Activated gamma-delta T cell treated with anti-CD3 and anti-CD28 coated beads, Interleukin-2, amount 50 U/mL, for 16 hours (primary cell): ENCODE measurements around the gene NEUROD2.

Source experiments
- DNase-seq: peaks from one replicate; pipeline ENCODE4 v3.0.0-alpha.2; 2020; ENCODE audit warnings: low read depth

The NEUROD2 gene

DNA sequence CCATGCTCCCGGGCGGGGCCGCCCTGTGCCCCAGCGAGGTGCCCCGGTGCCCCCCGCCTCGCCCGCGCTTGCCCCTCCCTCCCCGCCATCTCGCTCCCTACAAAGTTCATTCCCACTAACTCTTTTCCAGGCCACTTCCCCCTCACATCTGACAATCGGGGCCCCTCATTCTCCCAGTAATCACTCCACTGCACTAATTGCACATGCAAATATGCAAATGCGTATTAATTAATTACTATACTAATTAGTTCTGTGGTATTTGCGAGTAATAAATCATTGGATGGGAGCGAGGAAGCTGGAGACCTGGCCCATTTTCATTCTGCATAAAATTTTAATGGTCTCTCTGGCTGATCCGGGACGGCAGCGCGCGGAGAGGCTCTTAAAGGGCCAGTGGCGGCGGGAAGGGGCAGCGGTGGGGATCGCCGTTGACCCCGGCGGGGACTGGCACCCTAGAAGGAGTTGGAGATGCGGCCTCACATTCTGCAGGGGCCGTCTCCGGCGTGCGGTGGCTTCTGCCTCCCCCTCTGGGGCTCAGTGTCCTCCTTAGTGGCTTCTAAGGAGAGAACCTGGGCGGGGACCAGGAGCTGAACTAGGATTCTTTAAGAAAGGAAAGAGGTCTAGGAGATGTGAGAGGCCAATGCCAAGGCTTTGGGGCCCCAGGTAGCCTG lies 10.7 kb upstream of the NEUROD2 start:
- no peak for DNase-seq

DNA sequence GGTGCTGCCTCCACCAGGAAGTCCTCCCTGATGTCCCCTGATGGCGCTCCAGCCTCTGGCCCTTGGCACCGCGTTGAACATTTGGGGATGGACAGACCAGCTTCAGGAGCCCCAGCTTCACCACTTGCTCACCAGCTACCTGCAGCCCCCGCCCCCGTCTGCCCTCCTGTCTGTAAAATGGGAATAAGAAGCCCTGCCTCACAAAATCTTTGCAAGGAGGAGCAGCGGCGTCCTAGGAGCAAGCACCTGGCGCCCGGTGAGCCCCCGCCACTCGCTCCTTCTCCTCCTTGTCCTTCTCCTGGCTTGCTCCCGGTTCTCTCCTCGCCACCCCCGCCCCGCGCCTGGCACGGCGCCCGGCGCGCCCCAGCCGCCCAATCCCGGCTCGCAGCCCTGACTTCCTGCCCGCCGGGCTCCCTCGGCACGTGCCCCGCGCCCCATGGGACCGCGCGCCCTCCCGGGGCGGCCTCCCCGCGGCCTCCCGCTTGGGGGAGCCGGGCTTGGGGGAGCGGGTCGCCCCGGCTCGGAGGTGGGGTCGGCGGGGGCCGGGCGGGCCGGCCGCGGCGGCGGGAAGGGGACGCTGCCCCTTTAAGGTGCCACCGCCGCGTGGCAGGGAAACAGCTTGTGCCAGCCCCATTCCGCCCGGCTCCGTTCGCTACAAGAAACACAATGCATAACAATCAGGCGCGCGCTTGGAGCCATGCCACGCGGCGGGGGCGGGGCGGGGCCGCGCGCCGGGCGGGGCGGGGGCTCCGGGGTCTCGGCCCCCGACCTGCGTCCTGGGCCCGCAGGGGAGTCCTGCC lies 9.9 kb upstream of the NEUROD2 start:
- DNase-seq, result no peak

DNA sequence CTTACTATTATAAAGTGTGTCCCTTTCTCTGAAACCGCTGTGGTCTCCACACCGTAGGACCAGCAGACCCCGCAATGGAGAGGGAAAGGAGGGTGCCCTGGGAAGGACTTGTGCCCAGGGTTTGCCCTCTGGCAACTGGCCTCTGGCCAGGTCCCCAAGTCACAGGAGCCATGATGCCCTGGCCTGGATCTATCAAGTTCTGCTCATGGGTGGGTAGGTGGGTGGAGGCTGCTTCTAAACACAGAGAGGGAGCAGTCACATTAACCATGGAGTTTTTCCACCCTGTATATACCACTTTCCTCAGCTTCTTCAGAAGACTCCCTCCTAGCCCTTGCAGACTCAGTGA lies 9.4 kb upstream of the NEUROD2 start:
- no peak for DNase-seq

DNA sequence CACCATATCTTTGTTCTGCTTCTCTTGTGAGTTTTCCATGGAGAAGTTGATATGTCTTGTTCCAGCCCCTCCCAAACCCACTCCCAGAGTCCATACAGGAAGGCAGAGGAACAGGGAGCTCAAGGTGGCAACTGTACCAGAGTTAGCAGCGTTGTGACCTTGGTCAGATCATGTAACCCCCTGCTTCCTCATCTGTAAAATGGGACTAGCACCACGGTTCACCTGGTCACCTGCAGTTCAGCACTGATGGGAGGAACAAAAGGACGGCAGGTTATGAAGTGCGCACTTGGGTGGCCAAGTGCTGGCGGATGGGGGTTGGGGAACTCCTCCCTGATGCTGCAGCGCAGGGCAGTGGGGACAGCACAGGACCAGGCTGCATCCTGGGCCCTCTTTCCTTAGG lies 7.7 kb upstream of the NEUROD2 start:
- DNase-seq, result no peak

DNA sequence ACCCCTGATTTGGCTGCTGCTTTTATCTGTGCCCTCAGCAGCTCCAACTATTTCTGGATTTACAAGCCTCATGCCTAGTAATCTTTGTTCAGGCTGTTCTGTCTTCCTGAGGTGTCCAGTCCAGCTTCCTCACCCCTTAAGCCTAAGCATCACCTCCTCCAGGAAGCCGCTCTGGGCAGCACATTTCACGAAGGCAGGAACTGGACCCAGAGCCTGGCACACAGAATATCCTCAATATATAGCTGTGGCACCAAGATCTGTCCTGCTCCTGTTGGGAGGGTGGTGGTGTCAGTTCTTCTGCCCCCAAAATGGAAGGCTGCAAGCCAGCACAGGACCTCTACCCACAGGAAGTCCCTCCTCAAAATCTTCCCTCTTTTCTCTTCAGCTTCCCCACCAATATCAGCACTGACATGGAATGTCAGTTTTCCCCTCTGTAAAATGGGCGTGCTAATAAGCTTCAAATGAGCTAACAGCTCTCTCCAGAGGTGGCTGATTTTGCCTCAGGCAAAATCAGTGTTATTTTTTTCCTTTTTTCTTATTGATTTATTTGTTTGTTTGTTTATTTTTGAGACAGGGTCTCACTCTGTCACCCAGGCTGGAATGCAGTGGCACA lies 6.9 kb upstream of the NEUROD2 start:
- no peak for DNase-seq

DNA sequence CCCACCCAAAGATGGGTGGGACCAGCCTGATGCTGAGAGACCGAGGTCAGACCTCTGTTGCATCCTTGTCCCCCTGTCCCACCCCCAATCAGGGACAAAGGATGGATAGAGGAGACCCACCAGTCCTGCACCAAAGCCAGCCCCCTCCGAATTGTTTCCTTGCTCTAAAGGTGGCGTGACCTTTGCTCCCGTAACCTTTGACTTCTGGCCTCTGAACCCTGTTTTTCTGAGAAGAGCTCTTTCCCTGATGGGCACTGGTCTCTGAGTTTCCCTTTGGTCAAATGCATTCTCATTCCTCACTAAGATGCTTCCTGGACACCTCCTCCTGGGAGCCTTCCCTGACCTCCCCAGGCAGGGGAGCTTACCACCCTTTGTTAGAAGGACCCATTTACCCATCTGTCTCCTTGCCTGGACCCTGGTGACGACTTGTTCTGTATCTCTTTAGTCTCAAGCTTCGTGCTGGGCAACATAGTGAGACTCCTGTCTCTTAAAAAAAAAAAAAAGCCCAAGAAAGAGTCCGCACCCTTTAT lies 5.3 kb upstream of the NEUROD2 start:
- no peak for DNase-seq

DNA sequence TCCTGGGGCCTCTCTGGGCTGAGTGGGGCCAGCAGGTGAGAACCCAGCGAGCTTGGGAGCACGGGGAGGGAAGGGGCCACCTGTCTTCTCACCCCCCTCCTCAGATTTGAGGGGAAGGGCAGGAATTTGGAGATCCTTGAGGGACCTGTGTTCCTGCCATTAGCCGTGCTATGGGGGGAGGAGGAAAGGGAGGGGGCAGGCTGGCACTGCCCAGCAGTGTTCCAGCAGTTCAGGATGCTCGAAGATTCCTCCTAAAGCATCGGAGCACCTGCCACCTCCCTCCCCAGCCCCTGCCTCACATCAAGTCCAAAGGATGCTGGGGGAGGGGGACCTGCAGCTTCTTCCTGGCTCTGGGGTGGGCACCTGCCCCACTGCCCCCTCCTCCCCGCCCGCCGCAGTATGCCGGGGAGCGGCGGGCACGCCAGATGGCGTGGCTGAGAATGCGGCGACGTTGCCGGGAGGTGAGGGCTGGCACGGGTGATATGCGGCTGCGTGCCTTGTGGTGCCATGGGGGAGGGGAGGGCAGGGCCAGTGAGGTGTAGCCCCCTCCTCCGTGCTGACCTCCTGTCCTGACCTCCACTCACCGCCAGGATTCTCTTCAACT lies 4.7 kb upstream of the NEUROD2 start:
- no peak for DNase-seq

DNA sequence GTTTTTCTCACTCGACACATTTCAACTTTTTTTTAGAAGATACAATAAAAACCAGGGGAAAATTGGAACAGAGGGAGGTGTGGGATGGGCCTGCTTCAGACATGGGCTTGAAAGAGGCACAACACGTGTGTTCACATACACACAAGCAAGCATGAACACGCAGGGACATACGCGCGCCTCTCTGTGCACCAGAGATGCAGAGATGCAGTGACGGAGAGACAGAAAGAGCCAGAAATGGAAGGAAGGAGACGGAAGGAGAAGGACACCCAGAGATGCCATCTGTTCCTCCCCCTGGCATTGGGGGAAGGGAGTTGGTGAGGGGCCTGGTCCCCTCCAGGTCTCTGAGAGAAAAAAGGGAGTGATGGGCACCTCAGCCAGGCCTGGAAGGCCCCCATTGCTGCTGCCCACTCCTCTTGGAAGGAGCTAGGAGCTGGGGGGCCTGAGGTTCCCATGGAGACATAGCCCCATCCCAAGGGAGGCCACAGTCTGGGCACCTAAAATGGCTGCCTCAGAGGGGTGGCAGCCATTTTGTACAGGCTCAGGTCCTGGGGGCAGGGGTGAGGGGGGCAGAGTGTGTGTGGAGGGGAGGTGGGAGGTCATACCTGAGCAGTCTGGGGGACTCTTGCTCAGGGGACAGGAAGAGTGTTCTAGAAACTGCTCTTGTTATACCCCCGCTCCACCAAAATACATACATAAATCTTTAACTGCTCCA lies 3.8 kb upstream of the NEUROD2 start:
- no peak for DNase-seq

DNA sequence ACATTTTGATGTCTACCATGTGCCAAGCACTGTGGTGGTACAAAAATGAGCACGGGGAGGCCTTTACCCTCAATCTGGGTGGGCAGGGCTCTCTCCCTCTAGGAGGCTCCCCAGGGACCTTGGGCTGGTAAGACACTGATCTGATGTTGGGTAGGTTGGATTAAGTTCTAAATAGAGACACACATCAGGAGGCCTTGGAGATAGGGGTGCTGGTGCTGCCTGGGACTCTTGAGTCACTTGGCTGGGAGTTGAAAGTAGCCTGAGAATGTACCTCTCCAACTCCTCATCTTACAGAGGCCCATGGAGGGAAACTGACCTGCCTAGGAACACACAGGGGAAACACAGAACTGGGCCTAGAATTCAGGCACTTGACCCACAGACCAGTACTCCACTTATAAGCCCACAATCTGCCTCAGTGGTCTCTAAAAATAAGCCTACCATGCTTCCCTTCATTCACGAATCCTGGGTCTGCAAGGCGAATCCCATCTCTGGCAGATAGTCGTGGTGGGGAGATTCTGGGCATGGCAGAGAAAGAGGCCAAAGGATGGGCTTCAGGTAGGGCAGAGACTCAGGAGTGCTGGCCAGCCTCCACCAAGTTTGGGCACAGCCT lies 1.8 kb upstream of the NEUROD2 start:
- DNase-seq, result no peak

DNA sequence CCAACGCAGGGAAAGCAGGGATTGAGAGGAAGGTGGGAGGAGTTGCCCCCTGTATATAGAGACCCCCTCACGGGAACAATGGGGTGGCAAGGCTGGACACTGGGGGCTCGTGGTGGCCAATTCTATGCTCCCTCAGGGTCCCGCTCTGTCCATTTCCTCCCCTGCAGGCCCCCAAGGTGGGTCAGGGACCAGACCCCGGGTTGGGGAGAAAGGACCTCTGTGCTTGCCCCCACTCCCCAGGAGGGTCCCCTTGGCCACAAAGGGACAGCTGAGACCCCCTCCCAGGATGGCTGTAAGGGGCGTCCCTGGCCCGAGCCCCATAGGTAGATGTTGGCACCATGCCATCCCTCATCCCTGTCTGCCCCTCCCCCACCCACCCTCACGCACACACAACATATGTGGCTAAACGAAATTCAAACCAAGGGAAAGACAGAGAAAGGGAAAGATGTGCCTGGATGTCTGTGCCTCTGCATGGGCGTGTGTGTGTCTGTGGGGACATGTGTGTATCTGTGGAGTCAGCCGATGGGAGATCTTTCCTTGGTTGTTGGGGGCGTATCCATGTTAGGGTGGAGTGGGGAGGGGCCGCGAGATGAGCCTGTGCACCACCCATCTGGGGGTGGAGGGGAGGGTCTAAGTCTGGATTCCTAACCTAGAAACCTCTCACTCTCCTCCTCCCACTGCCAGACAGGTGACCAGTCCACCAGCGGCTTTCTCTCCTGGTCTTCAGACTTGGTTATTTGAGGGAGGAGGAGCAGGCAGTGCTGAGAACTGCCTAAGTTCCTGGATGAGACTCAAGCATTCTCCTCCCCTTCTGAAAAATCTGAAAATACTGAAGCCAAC lies 642 bp upstream of the NEUROD2 start:
- no peak for DNase-seq

DNA sequence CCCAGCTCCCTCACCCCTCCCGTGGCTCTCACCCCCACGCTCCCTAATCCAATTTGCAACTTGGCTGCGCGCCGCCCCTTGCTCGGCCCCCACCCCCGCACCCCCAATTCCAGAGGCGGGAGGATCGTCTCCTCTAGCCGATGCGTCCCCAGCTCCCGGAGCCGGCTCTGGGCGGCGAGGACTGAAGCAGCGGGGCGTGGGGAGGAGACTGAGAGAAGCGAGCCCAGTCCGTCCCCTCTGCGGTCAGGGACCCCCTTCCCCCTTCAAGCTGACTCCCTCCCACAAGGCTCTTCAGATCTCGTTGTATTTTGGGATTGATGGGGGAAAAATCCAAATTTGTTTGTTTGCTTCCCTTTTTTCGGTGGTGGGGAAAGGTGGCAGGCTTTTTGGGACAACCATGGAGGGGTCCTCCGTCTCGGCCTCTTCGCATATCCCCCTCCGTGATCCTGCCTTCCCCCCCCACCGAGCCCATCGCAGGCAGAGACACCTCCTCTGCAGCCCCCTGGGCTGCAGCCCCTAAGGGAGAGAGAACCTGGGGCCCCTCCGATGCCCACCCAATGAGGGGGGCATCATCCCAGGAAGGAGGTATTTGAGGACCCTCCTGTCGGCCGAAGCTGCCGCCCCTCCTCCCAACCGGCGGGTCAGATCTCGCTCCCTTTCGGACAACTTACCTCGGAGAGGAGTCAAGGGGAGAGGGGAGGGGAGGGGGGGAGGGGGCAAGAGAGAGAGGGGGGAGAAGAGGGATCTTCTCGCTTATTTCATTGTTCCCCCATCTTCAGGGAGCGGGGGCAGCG lies 466 bp downstream of the NEUROD2 start:
- DNase-seq, result no peak

DNA sequence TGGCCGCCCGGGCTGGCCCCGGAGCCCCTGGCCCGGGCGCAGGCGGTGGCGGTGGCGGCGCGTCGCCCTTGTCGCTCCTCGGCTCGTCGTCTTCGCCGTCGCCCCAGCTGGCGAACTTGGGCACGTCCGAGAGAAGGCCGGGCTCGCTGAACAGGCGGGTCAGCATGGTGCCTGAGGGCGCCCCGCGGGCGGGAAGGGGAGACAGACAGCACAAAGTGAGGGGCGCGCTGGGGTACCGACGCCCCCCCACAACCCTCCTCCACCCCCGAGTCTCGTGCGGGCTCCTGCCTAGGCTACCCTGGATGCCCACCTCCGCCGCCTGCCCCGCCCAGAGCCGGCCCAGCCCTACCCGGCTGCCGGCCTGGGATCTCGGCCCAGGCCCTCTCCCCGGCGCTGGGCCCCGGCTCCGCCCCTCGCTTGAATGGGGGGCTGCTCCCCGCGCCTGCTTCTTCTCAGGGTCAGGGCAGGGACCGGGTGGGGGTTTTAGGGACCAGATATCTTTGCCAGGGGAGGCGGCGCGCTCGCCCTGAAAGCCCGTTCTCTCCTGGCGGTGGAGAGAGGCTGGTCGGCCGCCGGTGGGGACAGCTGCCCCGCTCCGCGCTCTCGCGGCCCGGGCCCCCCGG lies 1.2 kb downstream of the NEUROD2 start:
- DNase-seq, result no peak

DNA sequence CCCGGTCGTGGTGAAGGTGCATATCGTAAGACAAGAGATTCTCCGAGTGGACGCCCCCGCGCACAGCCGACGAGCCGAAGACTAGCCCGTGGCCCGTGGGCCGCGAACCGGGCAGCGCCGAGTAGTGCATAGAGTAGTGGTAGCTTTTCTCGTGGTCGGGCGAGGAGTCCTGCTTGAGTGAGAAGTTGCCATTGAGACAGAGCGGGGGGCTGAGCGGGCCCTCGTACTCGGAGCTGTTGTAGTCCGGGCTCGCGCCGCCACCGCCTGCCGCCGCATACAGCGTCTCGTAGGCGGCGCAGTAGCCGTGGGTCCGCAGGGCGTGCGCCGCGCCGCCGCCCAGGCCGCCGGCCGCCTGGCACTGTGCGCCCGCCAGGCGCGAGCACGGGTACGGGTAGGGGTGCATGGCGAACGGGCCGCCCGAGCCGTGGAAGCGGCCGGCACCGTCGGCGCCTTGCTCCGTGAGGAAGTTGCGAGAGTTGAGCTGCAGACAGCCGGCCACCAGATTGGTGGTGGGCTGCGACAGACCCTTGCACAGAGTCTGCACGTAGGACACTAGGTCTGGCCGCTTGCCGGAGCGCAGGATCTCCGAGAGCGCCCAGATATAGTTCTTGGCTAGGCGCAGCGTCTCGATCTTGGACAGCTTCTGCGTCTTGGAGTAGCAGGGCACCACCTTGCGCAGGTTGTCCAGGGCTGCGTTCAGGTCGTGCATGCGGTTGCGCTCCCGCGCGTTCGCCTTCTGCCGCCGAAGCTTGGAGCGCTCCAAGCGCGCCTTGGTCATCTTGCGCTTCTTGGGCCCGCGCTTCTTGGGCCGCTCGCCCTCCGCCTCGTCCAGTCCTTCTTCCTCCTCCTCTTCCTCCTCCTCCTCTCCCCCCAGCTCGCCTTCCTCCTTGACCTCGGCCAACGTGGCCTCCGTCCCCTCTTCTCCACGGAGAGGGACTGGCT lies 2.0 kb downstream of the NEUROD2 start:
- DNase-seq, result no peak

DNA sequence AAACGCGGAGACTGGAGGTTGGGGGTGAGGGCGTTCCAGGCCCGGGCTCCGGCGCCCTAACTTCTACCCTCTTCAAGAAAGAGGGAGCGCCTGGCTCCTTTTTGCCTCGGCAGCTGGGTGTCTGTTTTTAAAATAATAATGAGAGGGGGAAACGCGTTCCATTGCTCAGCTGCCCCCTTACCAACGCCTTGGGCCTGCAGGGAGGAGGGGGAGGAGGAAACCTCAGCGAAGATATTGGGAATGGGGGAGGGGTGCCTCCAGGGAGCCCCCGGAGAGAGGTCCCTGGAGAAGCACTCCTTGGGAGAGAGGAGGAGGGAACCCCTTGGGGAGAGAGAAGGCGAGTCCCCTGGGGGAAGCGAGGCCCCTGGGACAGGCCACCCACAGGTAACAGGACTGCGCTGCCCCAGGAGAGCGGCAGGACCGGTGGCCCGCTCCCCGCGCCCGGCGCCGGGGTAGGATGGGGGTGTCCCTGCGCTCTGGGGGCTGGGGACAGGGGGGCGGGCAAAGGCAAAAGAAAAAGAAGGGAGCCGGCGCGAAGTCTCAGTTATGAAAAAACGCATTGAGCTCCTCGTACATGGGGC lies 2.7 kb downstream of the NEUROD2 start:
- no peak for DNase-seq

DNA sequence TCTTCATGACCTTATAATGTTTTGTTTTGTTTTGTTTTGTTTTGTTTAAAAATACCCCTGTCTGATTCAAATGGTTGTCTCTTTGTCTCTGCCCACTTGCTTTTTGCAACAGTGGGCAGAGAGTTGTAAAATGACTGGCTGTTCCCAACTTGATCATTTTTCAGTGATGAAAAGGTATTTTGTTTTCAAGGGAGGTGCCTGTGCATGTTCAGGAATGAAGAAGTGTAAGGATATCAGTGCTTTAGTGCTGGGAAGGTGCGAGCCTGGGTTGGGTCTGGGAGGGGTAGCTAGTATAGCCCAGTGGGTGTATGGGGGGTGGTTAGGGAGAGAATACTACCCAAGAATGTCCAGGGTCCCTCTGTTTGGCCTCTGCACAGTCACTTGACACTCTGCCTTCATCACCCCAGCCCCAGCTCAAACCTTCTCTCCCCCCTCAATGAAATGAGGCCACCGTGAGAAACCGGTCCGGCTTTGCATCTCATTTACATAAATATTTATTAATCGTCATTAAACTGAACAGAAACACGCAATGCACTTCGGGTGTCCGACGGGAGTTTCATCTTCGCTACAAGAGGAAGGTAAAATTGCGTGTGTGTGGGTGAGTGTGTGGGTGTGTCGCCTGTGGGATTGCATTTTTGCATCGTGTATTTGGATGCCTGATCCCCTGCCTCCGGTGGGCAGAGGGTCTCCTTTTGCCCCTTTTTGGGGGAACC lies 4.3 kb downstream of the NEUROD2 start:
- DNase-seq, result no peak

DNA sequence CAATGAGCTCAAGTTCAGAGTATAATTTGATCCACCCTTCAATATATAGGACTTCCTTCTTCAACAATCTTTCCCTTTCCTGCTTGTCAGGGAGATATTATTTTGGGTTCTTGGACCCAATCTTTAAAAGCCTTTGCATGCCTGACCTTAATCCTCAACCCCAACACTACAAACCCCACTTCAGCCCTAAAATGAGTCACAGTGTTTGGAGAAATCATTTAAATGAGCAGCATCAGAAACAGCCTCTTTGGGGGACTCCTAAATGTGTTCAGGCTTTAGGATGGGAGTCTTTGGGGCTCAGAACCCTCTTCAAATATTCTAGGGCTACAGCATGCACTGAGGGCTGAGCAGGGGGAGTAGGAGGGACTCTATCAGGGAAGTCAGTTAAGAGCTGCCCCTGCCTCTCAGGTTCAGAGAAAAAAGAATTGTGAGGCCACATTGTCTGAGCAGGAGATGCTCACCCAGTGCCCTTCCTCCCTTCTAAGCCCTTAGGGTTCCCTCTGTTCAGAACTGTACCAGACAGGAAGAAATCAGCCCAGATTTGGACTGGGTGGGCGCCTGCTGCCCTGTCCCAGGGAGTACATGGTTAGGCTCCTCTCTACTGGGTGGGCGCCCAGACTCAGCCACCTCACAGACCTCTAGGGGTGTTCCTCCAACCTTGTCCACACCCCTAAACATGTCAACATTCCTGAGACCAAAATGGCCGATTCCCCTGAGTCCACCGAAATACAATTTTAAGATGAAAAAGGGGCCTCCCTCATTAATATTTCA lies 5.0 kb downstream of the NEUROD2 start:
- DNase-seq, result no peak
